ENCODE measurements around the gene TEAD3. TPM values are rescaled to one million over a fixed set of nuclear protein-coding genes. Genes with fewer than 3 reads are reported as not detected.
"Not testable (repeated sequence)": the region's sequence is repeated elsewhere in the genome, so short reads cannot be mapped to it uniquely, and the experiment has no call there.

The TEAD3 gene
- total RNA-seq, 6 experiments from 2014 or later: 5.2 to 8.5 (median 6.9) TPM

DNA sequence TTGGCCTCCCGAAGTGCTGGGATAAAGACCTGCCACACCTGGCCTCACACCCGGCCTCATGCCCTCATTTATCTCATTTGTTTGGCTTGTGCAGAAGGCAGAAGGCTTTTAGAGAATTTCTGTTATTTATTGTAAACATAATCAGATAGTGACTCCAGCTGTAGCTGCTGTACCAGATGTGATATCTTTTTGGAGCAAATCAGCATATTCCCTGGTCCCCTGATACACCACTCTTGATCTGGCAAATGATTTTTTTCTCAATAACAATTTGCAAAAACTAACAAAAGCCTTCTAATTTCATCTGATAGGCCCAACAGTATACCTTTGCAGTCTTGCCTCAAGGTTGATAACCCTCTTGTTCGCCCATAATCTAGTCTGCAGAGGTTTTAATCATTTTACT is 42.3 kb upstream of the TEAD3 start:
- WGBS (ENCODE audit: insufficient coverage, low coverage, low lambda C conversion rate, missing lambda C conversion rate): 73% methylated on average over 3 of the region's 3 CpGs
- DNase-seq (no peak), ATAC-seq (no peak)
- no peaks in the 10 kb centered on the region for H3K27me3 ChIP-seq
- intact Hi-C loops (cut with DNase I): no loop called here
- no peaks in the 10 kb centered on the region for H3K9me3 ChIP-seq
- H3K27ac ChIP-seq: no peak overlapping the region
- TF ChIP-seq, protein P1, sequence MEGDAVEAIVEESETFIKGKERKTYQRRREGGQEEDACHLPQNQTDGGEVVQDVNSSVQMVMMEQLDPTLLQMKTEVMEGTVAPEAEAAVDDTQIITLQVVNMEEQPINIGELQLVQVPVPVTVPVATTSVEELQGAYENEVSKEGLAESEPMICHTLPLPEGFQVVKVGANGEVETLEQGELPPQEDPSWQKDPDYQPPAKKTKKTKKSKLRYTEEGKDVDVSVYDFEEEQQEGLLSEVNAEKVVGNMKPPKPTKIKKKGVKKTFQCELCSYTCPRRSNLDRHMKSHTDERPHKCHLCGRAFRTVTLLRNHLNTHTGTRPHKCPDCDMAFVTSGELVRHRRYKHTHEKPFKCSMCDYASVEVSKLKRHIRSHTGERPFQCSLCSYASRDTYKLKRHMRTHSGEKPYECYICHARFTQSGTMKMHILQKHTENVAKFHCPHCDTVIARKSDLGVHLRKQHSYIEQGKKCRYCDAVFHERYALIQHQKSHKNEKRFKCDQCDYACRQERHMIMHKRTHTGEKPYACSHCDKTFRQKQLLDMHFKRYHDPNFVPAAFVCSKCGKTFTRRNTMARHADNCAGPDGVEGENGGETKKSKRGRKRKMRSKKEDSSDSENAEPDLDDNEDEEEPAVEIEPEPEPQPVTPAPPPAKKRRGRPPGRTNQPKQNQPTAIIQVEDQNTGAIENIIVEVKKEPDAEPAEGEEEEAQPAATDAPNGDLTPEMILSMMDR (IDR thresholded peaks at IDR 0.05): no peak
- TF ChIP-seq POLR2A (IDR thresholded peaks at IDR 0.05): no peak
- H3K4me1 ChIP-seq: no peaks in the 10 kb centered on the region
- H3K36me3 ChIP-seq: no peaks in the 10 kb centered on the region
- H3K4me3 ChIP-seq: no peak overlapping the region

GRCh38 chr6:35535847-35536246 is 39.0 kb upstream of the TEAD3 start:
- ATAC-seq; H3K36me3 ChIP-seq; intact Hi-C loops (cut with DNase I); H3K4me3 ChIP-seq; DNase-seq; H3K27me3 ChIP-seq; H3K4me1 ChIP-seq; H3K27ac ChIP-seq; H3K9me3 ChIP-seq: not testable (repeated sequence)
- 82% methylated on average over 3 of the region's 6 CpGs for WGBS (ENCODE audit: insufficient coverage, low coverage, low lambda C conversion rate, missing lambda C conversion rate)

- H3K4me3 ChIP-seq: no peak overlapping the region
- H3K36me3 ChIP-seq: no peaks in the 10 kb centered on the region
- DNase-seq (no peak), ATAC-seq (no peak)
- no peaks in the 10 kb centered on the region for H3K9me3 ChIP-seq
- 41% methylated on average over 11 of the region's 11 CpGs for whole genome bisulfite sequencing (ENCODE audit: insufficient coverage, low coverage, low lambda C conversion rate, missing lambda C conversion rate)
- H3K27ac ChIP-seq: no peak overlapping the region
- H3K4me1 ChIP-seq: no peaks in the 10 kb centered on the region
- TF ChIP-seq, protein P1 (IDR thresholded peaks at IDR 0.05): no peak
- no peak for TF ChIP-seq POLR2A (IDR thresholded peaks at IDR 0.05)
- H3K27me3 ChIP-seq: no peaks in the 10 kb centered on the region
- intact Hi-C loops (cut with DNase I): no loop called here
Observed at GRCh38 chr6:35534407-35535170, 37.7 kb upstream of the TEAD3 start.

GRCh38 chr6:35533981-35534380 is 37.1 kb upstream of the TEAD3 start:
- TF ChIP-seq, protein P1 (IDR thresholded peaks at IDR 0.05): no peak
- no peak for TF ChIP-seq POLR2A (IDR thresholded peaks at IDR 0.05)
- Histone ChIP-seq H3K9me3 (no peaks in the 10 kb centered on the region), H3K27ac (no peak overlapping the region), H3K4me1 (no peaks in the 10 kb centered on the region), H3K36me3 (no peaks in the 10 kb centered on the region), H3K27me3 (no peaks in the 10 kb centered on the region), H3K4me3 (no peak overlapping the region)
- DNase-seq (no peak), ATAC-seq (no peak)
- 70% methylated on average over 5 of the region's 6 CpGs for WGBS (ENCODE audit: insufficient coverage, low coverage, low lambda C conversion rate, missing lambda C conversion rate)
- intact Hi-C loops (cut with DNase I): no loop called here

DNA sequence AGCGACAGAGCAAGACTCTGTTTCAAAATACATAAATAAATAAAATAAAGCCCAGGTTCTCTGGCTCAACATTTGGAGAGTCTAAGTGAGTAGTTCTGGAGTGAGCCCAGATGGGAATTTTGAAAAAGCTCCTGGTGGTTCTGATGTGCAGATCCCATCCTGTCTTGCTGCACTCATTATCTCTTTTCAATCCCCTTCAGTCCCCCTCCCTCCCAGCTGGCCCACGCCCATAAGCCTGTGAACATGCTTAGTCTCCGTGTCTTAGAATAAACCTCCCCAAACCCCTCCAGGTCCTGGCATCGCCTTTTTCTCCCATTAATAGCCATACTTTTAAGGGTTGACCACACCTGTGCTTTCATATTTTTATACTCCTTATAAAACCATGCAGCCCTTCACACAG is 35.2 kb upstream of the TEAD3 start:
- DNase-seq (no peak), ATAC-seq (no peak)
- no peak overlapping the region for H3K4me3 ChIP-seq
- no peaks in the 10 kb centered on the region for H3K4me1 ChIP-seq
- H3K36me3 ChIP-seq: no peaks in the 10 kb centered on the region
- no peaks in the 10 kb centered on the region for H3K9me3 ChIP-seq
- intact Hi-C loops (cut with DNase I): no loop called here
- TF ChIP-seq, protein P1 (IDR thresholded peaks at IDR 0.05): no peak
- no peak for TF ChIP-seq POLR2A (IDR thresholded peaks at IDR 0.05)
- no peaks in the 10 kb centered on the region for H3K27me3 ChIP-seq
- WGBS (ENCODE audit: insufficient coverage, low coverage, low lambda C conversion rate, missing lambda C conversion rate): 74% methylated on average over 4 of the region's 4 CpGs
- H3K27ac ChIP-seq: no peak overlapping the region

Measured in right lobe of liver (tissue), 6 donors.